Measurements from ENCODE around the gene DNAH12. TPM values are rescaled to one million over a fixed set of nuclear protein-coding genes. Genes with fewer than 3 reads are reported as not detected.

DNAH12 gene, protein sequence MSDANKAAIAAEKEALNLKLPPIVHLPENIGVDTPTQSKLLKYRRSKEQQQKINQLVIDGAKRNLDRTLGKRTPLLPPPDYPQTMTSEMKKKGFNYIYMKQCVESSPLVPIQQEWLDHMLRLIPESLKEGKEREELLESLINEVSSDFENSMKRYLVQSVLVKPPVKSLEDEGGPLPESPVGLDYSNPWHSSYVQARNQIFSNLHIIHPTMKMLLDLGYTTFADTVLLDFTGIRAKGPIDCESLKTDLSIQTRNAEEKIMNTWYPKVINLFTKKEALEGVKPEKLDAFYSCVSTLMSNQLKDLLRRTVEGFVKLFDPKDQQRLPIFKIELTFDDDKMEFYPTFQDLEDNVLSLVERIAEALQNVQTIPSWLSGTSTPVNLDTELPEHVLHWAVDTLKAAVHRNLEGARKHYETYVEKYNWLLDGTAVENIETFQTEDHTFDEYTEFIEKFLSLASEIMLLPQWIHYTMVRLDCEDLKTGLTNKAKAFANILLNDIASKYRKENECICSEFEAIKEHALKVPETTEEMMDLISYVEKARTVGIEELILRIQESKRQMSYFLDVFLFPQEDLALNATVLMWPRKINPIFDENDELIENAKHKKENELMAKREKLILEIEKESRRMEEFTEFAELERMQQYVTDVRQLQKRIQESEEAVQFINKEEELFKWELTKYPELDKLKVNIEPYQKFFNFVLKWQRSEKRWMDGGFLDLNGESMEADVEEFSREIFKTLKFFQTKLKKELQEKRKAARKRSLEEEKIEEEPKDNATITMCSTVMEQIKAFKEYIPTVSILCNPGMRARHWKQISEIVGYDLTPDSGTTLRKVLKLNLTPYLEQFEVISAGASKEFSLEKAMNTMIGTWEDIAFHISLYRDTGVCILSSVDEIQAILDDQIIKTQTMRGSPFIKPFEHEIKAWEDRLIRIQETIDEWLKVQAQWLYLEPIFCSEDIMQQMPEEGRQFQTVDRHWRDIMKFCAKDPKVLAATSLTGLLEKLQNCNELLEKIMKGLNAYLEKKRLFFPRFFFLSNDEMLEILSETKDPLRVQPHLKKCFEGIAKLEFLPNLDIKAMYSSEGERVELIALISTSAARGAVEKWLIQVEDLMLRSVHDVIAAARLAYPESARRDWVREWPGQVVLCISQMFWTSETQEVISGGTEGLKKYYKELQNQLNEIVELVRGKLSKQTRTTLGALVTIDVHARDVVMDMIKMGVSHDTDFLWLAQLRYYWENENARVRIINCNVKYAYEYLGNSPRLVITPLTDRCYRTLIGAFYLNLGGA (N-terminal part only)
- total RNA-seq (2022; extraction: Qiagen RNA extraction; ENCODE audit: low read depth), result 0.08 to 0.21 TPM (median 0.15 TPM) in 3 of 5 replicates, not detected in the others

DNA sequence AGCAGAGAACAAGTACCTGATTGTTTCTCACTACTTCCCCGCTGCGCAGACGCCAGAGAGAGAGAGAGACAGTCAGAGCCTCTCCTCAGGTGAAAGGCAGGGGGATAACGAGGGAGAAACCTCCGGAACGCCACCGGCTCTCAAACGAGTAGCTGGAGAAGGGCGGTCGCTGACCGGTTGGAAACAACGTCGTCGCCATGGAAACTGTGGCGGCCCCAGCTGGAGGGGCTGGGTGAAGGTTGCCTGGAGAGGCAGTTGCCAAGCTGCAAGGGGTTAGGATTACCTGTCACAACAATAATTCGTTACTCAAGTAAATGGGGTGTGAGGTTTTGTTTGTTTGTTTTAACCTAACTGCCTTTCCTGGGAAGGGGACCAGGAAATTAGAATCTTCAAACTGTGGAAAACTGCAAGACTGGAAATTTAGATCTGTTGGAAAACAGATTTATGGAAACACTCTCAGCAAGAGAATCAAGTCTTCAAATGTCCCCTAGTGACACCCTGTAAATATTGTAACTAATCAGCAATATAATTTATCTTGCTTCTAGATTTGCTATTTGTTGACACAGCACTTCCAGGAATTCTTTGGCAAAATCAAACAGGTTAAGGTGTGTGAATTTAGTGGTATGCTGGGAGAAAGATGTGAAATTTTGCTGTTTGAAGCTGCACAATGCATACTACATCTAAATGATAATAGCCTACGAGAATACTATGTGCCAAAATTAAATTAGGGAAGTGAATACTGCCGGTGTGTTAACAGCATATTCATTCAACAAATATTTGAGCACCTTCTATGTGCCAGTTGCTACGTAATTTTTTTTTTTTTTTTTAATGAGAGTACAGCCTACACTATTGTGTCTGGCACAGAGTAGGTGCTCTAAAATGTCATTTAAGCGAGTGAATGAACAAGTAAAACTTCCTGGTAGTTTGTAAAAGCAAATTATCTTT is at the start of gene DNAH12:
Gene DNAH12 (minus strand): TSS at position 164 of the 945 bp plus-strand sequence. CDS start 1,474 bp downstream, outside the sequence.

DNA sequence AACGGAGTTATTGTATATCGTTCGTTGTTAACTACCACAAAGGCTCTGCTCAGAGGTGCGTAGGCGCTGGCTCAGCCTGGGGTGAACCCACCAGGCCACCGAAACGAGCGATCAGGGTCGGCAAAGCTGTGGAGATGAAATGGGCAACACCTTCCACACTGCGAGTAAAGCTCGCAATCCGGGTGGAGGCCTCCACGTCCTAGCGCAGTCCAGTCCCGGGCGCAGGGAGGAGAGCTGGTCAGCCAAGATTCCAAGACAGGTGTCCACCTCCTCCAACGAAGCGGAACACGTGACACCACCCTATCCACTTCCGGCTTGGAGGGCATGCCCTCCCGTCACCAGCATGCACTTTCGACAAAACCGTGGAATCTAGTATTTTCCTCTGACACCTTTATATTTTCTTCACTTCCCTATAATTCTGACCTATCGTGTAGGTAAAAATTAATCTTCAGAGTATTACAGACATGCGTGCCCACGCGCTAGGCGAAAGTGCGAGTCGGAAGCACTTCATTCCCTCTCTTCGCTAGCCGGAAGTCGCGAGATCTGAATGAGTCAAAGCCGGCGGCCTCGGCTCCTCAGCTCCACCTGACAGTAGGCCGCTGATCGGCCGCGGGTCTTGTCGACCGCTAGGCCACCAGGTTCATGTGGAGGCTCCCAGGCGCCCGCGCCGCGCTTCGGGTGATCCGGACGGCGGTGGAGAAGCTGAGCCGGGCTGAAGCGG is 11.8 kb upstream of the DNAH12 start, which contains the start of gene PDE12:
Gene PDE12 (plus strand): TSS at position 537 of the 721 bp plus-strand sequence. CDS start 106 bp downstream, at position 643.

DNA sequence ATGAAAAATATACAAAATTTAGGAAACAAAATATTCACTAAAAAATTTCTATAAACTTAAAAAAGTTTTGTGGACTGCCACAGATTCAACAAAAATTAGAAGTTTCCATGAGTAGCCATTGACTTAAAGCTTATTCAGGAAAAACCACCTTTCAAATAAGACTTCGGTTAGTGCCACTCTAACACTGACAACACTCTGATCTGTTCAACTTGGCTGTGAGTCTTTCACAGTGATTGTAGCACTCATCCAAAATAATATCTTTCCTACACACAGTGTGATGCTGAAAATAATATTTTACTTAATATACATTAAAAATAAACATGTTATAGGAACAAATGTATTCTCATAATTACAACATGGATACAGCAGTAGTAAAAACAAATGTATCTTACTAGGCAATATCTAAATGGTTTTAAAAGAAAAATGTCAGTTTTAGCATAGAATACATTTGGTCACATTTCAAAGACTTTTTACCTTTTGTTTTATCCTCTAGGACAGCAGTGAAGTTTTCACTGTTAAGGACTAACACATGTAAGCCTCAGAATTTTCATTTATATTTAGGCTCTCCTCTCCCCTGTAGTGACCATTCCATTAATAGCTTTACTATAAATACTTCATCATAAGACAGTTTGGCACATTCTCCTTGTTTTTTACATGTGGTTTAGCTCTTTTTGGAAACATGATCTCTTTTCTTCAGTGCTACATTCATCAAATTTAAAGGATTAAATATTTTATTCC is 251.8 kb downstream of the DNAH12 start, which contains the start of gene ASB14:
Gene ASB14 (minus strand): TSS at position 527 of the 738 bp plus-strand sequence. CDS start 652 bp downstream, outside the sequence.

Other genes starting within 250 kb of the DNAH12 start
- 12.9 to 17.6 TPM (median 13.9 TPM) in 5 replicates for gene PDE12, start 11.9 kb upstream of the DNAH12 start, total RNA-seq (2022; extraction: Qiagen RNA extraction; ENCODE audit: low read depth)
- 145 to 176 TPM (median 163 TPM) in 5 replicates for gene ARF4, start 53.0 kb upstream of the DNAH12 start, total RNA-seq (2022; extraction: Qiagen RNA extraction; ENCODE audit: low read depth)
- 4.0 to 9.7 TPM (median 7.6 TPM) in 5 replicates for gene DENND6A, start 148.7 kb upstream of the DNAH12 start, total RNA-seq (2022; extraction: Qiagen RNA extraction; ENCODE audit: low read depth)
- gene SLMAP, start 212.0 kb upstream of the DNAH12 start, total RNA-seq (2022; extraction: Qiagen RNA extraction; ENCODE audit: low read depth), result 18.0 to 30.9 TPM (median 24.5 TPM) in 5 replicates

All from A549 treated with ZK216348 at 1 μM for 4 hours (cell line).